DND-41 (cell line): ENCODE data around the gene RBM22.

Experiments
- ATAC-seq: fragments of 200-7000 bp; cut with Tn5 transposase; 3 replicates; pipeline ENCODE4 v1.9.1; 2021; ENCODE audit warnings: low read depth; ENCODE audit not compliant: insufficient read depth
- DNase-seq: peaks from one replicate; pipeline ENCODE4 v3.0.0-alpha.2; 2020
- H2AFZ ChIP-seq: 2 replicates; pipeline ENCODE4 v1.6.0; 2012; ENCODE audit warnings: low read depth, low read length
- H3K27ac ChIP-seq: 2 replicates; pipeline ENCODE4 v1.5.1; 2012; ENCODE audit warnings: low read length, inconsistent platforms
- H3K27me3 ChIP-seq: fragments of 200-600 bp; sonication (generic); 2 replicates; pipeline ENCODE4 v1.6.0; 2012; ENCODE audit warnings: low read length, mild to moderate bottlenecking, inconsistent platforms; ENCODE audit not compliant: insufficient read depth, poor library complexity
- H3K36me3 ChIP-seq: 2 replicates; pipeline ENCODE4 v1.5.1; 2012; ENCODE audit warnings: low read length, inconsistent platforms; ENCODE audit not compliant: insufficient read depth
- H3K4me1 ChIP-seq: 2 replicates; pipeline ENCODE4 v1.5.1; 2012; ENCODE audit warnings: mild to moderate bottlenecking, low read length; ENCODE audit not compliant: insufficient read depth
- H3K4me2 ChIP-seq: 2 replicates; pipeline ENCODE4 v1.6.0; 2012; ENCODE audit warnings: mild to moderate bottlenecking, moderate library complexity, low read length, inconsistent platforms; ENCODE audit not compliant: insufficient read depth
- H3K4me3 ChIP-seq, 2 experiments: fragments of 200-600 bp in 1 of 2; shearing (Covaris generic) in 1 of 2; 2 replicates each; pipeline ENCODE4 v1.5.1; 2012 to 2016; ENCODE audit warnings: inconsistent platforms in 2 of 2, low read length in 2 of 2, mild to moderate bottlenecking in 2 of 2, low read depth in 1 of 2, moderate library complexity in 1 of 2
- H3K79me2 ChIP-seq: 2 replicates; pipeline ENCODE4 v1.6.0; 2012; ENCODE audit warnings: low read length, inconsistent platforms; ENCODE audit not compliant: insufficient read depth
- H3K9ac ChIP-seq: 2 replicates; pipeline ENCODE4 v1.6.0; 2012; ENCODE audit warnings: low read depth, mild to moderate bottlenecking, inconsistent platforms, low read length, moderate library complexity
- H3K9me3 ChIP-seq: 2 replicates; pipeline ENCODE4 v1.5.1; 2012; ENCODE audit warnings: low read length, moderate library complexity, mild to moderate bottlenecking, inconsistent platforms; ENCODE audit not compliant: insufficient read depth, severe bottlenecking
- H4K20me1 ChIP-seq: 2 replicates; pipeline ENCODE4 v1.6.0; 2012; ENCODE audit warnings: low read length; ENCODE audit not compliant: insufficient read depth
- CTCF ChIP-seq: IDR thresholded peaks from 2 replicates; pipeline ENCODE4 v1.5.1; 2012; ENCODE audit warnings: borderline replicate concordance, low read length, moderate library complexity, mild to moderate bottlenecking; ENCODE audit not compliant: poor library complexity, severe bottlenecking; ENCODE audit errors: extremely low read depth
- EZH2 ChIP-seq: IDR thresholded peaks from 3 replicates; pipeline ENCODE4 v1.6.1; 2012; ENCODE audit warnings: borderline replicate concordance, low read depth, mild to moderate bottlenecking, moderate library complexity, low read length, inconsistent platforms; ENCODE audit not compliant: severe bottlenecking

RBM22 gene

DNA sequence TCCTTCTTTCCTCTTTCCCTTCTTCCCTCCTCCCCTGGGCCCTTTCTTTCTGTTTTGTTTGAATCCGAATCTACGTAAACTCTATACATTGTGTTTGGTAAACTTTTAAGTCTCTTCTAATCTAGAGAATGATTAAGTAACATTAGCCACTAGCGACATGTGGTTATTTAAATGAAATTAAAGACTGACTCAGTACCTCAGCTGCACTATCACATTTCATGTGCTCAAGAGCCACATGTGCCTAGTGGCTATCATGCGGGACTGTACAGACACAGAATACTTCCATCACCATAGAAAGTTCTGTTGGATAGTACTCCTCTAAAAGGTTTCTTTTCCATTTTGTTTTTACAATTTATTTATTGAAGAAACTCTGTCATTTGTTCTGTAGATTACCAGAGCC lies 29.0 kb upstream of the RBM22 start:
- Histone ChIP-seq H3K4me3 (no peak overlapping the region), H3K36me3 (peaks cover 76% of the 10 kb centered on the region), H3K9me3 (peaks cover 5% of the 10 kb centered on the region), H3K27ac (no peak overlapping the region), H3K4me1 (no peaks in the 10 kb centered on the region), H4K20me1 (peaks cover 4% of the 10 kb centered on the region; the same call in 1 of the 2 replicates), H3K79me2 (peaks cover 7% of the 10 kb centered on the region), H2AFZ (no peak overlapping the region), H3K27me3 (no peaks in the 10 kb centered on the region), H3K4me2 (no peak overlapping the region), H3K9ac (no peak overlapping the region)
- no peak for ATAC-seq
- no peak for TF ChIP-seq EZH2
- TF ChIP-seq CTCF: no peak
- no peak for DNase-seq

GRCh38 chr5:150723845-150724244 lies 23.0 kb upstream of the RBM22 start:
- no peaks in the 10 kb centered on the region for H3K9me3 ChIP-seq
- H3K4me1 ChIP-seq: no peaks in the 10 kb centered on the region
- TF ChIP-seq CTCF (no peak), EZH2 (no peak)
- ATAC-seq (no peak), DNase-seq (no peak)
- H3K4me2 ChIP-seq: no peak overlapping the region
- no peaks in the 10 kb centered on the region for H4K20me1 ChIP-seq
- no peaks in the 10 kb centered on the region for H3K27me3 ChIP-seq
- H3K79me2 ChIP-seq: no peaks in the 10 kb centered on the region
- no peak overlapping the region for H3K27ac ChIP-seq
- H3K4me3 ChIP-seq: no peak overlapping the region
- H3K9ac ChIP-seq: no peak overlapping the region
- H2AFZ ChIP-seq: no peak overlapping the region
- H3K36me3 ChIP-seq: peaks cover 83% of the 10 kb centered on the region

- Histone ChIP-seq H3K27me3 (no peaks in the 10 kb centered on the region), H3K4me2 (no peak overlapping the region), H3K4me3 (no peak overlapping the region), H3K27ac (no peak overlapping the region), H4K20me1 (no peaks in the 10 kb centered on the region), H3K79me2 (no peaks in the 10 kb centered on the region), H2AFZ (no peak overlapping the region), H3K9ac (no peak overlapping the region), H3K36me3 (peaks cover 72% of the 10 kb centered on the region), H3K4me1 (no peaks in the 10 kb centered on the region), H3K9me3 (no peaks in the 10 kb centered on the region)
- ATAC-seq (no peak), DNase-seq (no peak)
- TF ChIP-seq CTCF (peak; percentile 46), EZH2 (no peak)
These were observed 9.3 kb upstream of the RBM22 start for GRCh38 chr5:150710165-150710564.

DNA sequence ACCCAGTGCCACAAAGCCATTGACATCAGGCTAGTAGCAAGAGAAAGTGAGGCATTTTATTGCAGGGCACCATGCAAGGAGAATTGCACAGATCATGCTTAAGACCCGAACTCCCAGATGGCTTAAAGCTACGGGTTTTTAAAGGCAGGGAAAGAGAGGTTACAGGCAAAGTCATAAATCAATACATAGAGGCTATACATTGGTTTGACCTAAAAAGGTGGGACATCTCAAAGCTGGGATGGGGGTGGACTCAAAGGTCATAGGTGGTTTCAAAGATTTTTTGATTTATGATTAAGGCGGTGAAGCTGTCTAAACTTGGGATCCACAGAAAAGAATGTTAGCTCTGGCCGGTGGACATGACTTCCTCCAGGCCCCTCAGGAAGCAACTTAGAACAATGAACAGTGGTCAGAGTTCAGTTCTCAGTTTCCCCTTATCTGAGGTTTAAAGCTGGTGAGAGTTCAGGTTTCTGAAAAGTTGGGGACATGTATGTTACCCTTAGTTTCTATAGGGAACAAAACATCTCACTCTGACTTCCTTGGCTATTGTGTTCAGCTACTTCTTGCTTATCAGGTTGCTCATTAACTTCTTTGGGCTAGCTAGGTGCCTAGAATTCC lies 6.0 kb upstream of the RBM22 start:
- Histone ChIP-seq H3K79me2 (no peaks in the 10 kb centered on the region), H3K4me3 (no peak overlapping the region)

More for the DNA sequence above, 6.0 kb upstream of the RBM22 start:
- Histone ChIP-seq H3K27me3 (no peaks in the 10 kb centered on the region), H2AFZ (no peak overlapping the region), H3K9me3 (no peaks in the 10 kb centered on the region), H3K9ac (no peak overlapping the region), H3K36me3 (peaks cover 40% of the 10 kb centered on the region), H4K20me1 (no peaks in the 10 kb centered on the region), H3K27ac (no peak overlapping the region), H3K4me1 (peaks cover 7% of the 10 kb centered on the region; the same call in 1 of the 2 replicates), H3K4me2 (no peak overlapping the region)
- ATAC-seq (no peak), DNase-seq (no peak)
- TF ChIP-seq EZH2 (no peak), CTCF (no peak)
